HTR-8/SVneo (cell line): Measurements from ENCODE around the gene RPL10A.
A peak's percentile ranks its signal among the peaks of the same experiment; 100 is the strongest.

Source experiments
- DNase-seq: peaks from one replicate; pipeline ENCODE4 v3.0.0; 2011; ENCODE audit warnings: low spot score, mixed read lengths; ENCODE audit not compliant: insufficient read length
- FAIRE-seq: peaks from 2 replicates; lab custom pipeline; 2011; peaks lifted over from hg19 to GRCh38; lab: Jason Lieb, UNC

Gene RPL10A

GRCh38 chr6:35445691-35446090 is 22.5 kb upstream of the RPL10A start:
- DNase-seq: no peak
- no peak for FAIRE-seq

GRCh38 chr6:35448191-35448590 is 20.0 kb upstream of the RPL10A start:
- DNase-seq: no peak
- no peak for FAIRE-seq

GRCh38 chr6:35449287-35449881 is 18.8 kb upstream of the RPL10A start:
- FAIRE-seq: no peak
- peak; percentile 86 for DNase-seq

GRCh38 chr6:35451354-35452182 is 16.6 kb upstream of the RPL10A start:
- no peak for DNase-seq
- FAIRE-seq: no peak

- peak; percentile 86 for FAIRE-seq
- peak; percentile 84 for DNase-seq
Observed at GRCh38 chr6:35452183-35453090, 15.8 kb upstream of the RPL10A start, which contains the start of gene FANCE. FANCE (plus strand) TSS chr6:35452338; CDS start chr6:35452546, 208 bp downstream.

- DNase-seq (no peak), FAIRE-seq (no peak)
Observed at GRCh38 chr6:35453236-35453635, 15.0 kb upstream of the RPL10A start.

GRCh38 chr6:35454391-35455110 is 13.7 kb upstream of the RPL10A start:
- DNase-seq (no peak), FAIRE-seq (no peak)

GRCh38 chr6:35457907-35458306 is 10.3 kb upstream of the RPL10A start:
- FAIRE-seq (no peak), DNase-seq (no peak)

- FAIRE-seq (no peak), DNase-seq (no peak)
Observed at GRCh38 chr6:35461270-35461669, 6.9 kb upstream of the RPL10A start.

GRCh38 chr6:35463292-35463691 is 4.9 kb upstream of the RPL10A start:
- no peak for DNase-seq
- FAIRE-seq: no peak

GRCh38 chr6:35465646-35466045 is 2.6 kb upstream of the RPL10A start:
- FAIRE-seq (no peak), DNase-seq (no peak)

- no peak for DNase-seq
- no peak for FAIRE-seq
Observed at GRCh38 chr6:35468980-35469750, 964 bp downstream of the RPL10A start.

GRCh38 chr6:35469751-35470662 is 1.8 kb downstream of the RPL10A start:
- FAIRE-seq (no peak), DNase-seq (no peak)

GRCh38 chr6:35470663-35471120 is 2.5 kb downstream of the RPL10A start:
- FAIRE-seq: no peak
- no peak for DNase-seq

GRCh38 chr6:35471836-35472345 is 3.7 kb downstream of the RPL10A start:
- no peak for DNase-seq
- no peak for FAIRE-seq

- FAIRE-seq: no peak
Observed at GRCh38 chr6:35473075-35473849, 5.1 kb downstream of the RPL10A start.

GRCh38 chr6:35473850-35474130 is 5.6 kb downstream of the RPL10A start:
- FAIRE-seq: no peak
- no peak for DNase-seq

More at GRCh38 chr6:35473075-35473849, 5.1 kb downstream of the RPL10A start:
- DNase-seq: no peak
